Posterior vena cava (tissue), 2 donors: ENCODE results near the gene ZNF518B. TPM values are rescaled to one million over a fixed set of nuclear protein-coding genes. Genes with fewer than 3 reads are reported as not detected.
"Not testable (repeated sequence)": the region's sequence is repeated elsewhere in the genome, so short reads cannot be mapped to it uniquely, and the experiment has no call there.

Source experiments
- DNase-seq: peaks from one replicate; pipeline ENCODE4 v3.0.0-alpha.2; 2020; ENCODE audit warnings: low spot score
- intact Hi-C, 2 donors: fragments of 100-400 bp; cut with DNase I; formaldehyde crosslinking; loops; one replicate each; pipeline versions ENCODE4 v1.14.1 to v1.14.2; 2022 to 2023
- total RNA-seq, 2 donors: library from RNA; stranded (reverse); fragmentation: NEBNext Ultra II Directional; extraction: Animal tissue kit (Norgen Biotek cat#: 25700); gene quantifications; one replicate each; pipeline ENCODE4 v1.2.1, GENCODE V29; 2021
- donor health status: DM: yes; HTN: yes; CAD: no.
- donor health status: DM: yes; HTN: yes; CAD: no.

ZNF518B gene
- total RNA-seq, 2 donors from 2014 or later: 17.8 to 24.6 TPM

DNA sequence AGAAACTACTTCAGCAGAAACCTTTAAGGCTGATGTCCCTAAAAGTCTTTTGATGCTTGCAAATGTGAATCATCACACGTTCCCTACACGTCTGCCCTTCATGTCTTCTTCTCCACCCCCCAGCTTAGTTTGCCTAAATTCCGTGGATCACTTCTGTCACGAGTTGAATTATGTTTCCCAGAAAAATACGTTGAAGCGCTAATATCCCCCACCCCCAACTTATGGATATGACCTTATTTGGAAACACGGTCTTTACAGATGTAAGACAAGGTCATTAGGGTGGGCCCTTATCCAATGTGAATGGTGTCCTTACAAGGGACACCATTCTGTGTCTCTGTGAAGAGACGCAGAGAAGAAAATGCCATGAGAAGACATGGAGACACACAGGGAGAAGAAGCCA is 2.1 kb upstream of the ZNF518B start:
- no peak for DNase-seq
- intact Hi-C loops: no loop called here

- intact Hi-C loops: no loop called here
- DNase-seq: no peak
Observed at GRCh38 chr4:10458177-10458576, 951 bp upstream of the ZNF518B start.

DNA sequence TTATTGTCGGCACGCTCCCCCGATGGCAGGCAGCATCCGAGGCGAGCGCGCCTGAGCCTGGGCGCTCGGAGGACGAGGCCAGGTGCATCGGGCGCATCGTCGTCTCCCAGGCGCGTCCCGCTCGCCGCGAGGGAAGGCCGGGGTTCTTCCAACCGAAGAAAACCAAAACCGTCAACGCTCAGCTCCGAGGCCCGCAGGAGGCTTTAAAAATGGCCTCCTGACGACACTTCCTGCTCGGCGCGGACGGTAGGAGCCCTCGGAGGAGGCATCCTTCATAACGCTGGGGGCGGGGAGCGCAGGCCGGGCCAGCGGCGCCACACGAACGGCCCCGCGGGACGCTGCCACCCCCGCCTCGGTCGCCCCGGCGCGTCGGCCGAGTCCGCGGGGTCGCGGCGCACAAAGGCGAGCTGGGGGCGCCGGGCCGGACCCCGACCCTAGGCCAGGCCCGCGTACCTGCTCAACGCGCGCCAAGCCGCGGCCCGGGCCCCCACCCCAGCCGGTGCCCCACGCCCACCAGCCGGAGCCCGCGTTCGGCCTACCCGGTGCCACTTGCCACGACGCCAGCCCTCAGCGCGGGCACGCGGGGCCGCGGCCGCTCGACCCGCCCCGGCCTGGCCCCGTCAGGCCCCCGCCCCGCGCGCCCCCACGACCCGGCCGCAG is 501 bp downstream of the ZNF518B start:
- DNase-seq: peak; percentile 88
- intact Hi-C loops: no loop called here

DNA sequence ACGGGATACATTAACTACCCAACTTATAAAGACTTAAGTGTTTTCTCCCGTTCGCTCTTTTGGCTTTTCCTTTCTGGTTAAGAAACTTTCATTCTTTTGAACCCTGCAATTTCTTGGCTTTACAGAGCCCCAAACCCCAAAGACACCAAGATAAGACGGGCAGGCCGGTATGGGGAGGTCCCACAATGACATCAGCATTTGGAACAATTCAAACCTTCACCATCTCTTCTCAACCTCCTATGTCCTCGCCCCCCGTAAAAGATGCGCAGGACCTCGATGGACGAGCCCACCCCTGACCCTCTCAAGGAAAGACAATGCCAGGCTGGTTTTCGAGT is 999 bp downstream of the ZNF518B start:
- no peak for DNase-seq
- intact Hi-C loops: no loop called here

DNA sequence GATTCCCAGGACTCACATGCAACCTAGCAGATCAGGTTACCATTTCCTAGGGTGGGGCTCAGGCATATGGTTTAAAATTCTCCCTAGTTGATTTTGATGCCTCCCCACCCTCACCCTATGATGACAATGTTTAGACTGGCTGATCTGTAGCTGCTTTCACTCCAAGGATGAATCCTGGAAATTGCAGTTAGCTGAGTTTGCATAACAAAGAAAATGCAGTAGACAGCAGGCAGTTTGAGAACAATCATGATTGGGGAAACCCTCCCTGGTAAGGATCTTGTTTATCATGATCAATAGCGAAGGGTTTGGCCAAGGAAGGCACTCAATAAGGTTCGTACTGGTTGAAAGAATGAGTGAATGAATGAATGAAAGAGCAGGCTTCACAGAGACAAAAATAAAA is 2.1 kb downstream of the ZNF518B start:
- DNase-seq: no peak
- intact Hi-C loops: no loop called here

GRCh38 chr4:10454726-10455125 is 2.5 kb downstream of the ZNF518B start:
- intact Hi-C loops: no loop called here
- DNase-seq: no peak

GRCh38 chr4:10454121-10454520 is 3.1 kb downstream of the ZNF518B start:
- intact Hi-C loops: no loop called here
- DNase-seq: no peak

- intact Hi-C loops: no loop called here
- DNase-seq: no peak
Observed at GRCh38 chr4:10448991-10449390, 8.2 kb downstream of the ZNF518B start.

DNA sequence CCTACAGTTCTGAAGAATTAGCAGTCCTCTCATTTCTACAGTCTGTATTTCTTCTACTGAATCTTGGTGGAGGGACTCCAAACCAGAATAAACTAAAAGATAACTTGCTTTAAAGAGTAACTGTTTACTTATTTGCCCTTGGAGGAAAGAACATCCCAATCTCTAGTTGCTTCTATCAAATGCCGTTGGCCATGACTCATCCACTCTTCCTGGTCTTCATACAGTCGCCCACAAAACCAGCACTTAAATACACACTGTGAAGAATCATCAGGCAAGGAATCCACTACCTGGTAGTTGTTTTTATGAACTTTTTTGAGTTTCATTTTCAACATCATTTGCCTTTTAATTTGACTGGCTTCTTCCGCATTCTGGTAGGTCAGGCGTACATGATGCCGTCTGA is 14.2 kb downstream of the ZNF518B start:
- intact Hi-C loops: no loop called here
- no peak for DNase-seq

DNA sequence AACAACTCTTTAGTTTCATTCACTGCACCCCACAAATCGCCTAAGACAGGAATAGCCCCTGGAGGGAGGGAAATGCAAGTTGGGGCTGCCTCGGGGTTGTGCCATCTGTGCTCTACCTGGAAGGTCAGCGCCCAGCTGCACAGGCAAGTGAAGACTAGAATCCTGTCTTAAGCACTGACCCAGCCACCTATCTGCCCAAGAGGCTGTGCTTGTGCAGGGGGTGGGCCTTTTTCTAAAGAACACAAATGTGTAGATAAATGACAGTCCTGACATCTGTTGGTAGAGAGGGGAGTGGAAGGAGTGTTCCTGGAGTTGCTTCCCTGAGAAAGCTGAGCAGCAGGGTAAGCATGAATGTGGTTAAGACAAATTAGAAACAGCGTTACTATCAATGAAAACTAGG is 15.7 kb downstream of the ZNF518B start:
- no peak for DNase-seq
- intact Hi-C loops: no loop called here

DNA sequence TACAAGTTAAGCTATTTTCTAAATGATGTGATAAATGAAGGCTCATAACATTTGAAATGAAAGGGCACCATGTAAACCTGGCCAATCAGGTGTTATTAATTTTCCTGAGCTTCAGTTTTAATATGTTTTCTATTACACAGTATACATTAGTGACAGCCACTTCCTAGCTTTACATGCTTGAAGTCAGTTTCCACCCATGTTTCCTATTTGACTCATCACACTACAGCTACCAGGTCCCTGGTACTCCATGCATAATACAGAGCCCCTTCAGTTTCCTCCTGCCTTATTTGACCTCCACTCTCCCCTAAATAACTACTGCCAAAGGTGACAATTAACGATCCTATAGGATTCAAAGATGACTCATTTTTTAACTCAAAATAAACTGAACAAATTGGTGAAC is 18.3 kb downstream of the ZNF518B start:
- intact Hi-C loops: no loop called here
- no peak for DNase-seq

DNA sequence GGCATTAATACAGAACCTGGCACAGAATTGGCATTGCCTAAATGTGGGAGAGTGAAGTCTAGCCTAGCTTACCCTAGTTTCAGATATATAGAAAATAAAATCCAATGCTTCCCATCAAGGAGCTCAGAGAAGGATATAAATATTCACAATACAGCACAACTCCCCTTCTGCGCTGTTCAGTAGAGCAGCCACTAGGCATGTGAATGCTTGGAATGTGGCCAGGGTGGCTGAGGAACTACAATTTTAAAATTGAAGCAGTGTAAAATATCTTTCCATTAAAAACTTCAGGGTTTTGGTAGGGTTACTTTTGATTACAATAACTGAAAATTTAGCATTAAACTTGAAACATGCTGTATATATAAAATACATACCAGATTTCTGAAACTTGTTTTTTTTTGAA is 19.5 kb downstream of the ZNF518B start:
- no peak for DNase-seq
- intact Hi-C loops: no loop called here

GRCh38 chr4:10427680-10428079 is 29.5 kb downstream of the ZNF518B start:
- not testable (repeated sequence) for DNase-seq

GRCh38 chr4:10421344-10422055 is 35.7 kb downstream of the ZNF518B start:
- no peak for DNase-seq
- intact Hi-C loops: no loop called here

More at GRCh38 chr4:10427680-10428079, 29.5 kb downstream of the ZNF518B start:
- intact Hi-C loops: not testable (repeated sequence)

GRCh38 chr4:10417740-10418139 is 39.5 kb downstream of the ZNF518B start:
- no peak for DNase-seq
- intact Hi-C loops: loop anchor here in 1 of 2 donors (2.0 kb wide), 1 partner anchor 655 kb away; no protein-coding TSS in a partner anchor

- DNase-seq: no peak
- intact Hi-C loops: loop anchor here in 1 of 2 donors (2.0 kb wide), 1 partner anchor 654 kb away; no protein-coding TSS in a partner anchor
Observed at GRCh38 chr4:10416441-10416840, 40.8 kb downstream of the ZNF518B start.

GRCh38 chr4:10413177-10413576 is 44.0 kb downstream of the ZNF518B start:
- DNase-seq: no peak
- intact Hi-C loops: no loop called here

- no peak for DNase-seq
- intact Hi-C loops: loop anchor here (10.0 kb wide), 2 partner anchors 241 to 251 kb away; no protein-coding TSS in a partner anchor
Observed at GRCh38 chr4:10405672-10406071, 51.6 kb downstream of the ZNF518B start.

DNA sequence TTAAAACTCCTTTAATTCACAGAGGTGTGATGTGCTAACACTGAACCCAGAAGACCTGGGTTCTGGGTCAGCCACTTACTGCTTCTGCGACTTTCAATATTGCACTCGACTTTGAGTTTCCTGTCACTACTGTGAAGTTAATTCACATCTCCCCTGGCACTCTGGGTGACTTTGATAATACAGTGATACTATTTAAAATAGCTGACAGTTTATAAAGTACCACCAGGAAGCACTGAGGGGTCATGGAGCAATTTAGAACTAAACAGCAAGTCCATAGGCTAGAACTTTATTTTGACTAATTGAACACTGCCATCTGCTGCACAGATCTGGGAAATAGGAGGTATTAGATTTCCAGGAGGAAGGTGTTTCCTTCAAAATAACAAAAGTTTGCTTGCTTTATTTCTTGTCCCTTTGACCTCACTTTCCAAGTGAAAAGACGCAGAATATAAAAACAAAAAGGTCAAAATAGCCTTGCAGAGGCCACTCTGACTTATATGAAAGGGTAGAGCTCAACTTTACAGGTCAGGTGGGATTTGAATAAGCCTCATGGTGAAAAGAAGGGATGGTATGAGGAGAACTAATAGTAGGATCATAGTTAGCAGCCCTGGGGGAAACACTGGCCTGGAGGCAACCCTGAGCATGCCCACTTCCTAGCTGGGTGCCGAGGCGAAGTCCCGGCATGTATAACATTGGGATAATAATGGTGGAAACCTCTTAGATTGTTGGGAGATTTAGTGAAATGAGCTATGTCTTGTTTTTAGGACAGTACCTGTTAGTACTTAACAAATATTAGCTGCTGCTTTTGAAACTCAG is 53.4 kb downstream of the ZNF518B start:
- intact Hi-C loops: loop anchor here (10.0 kb wide), 2 partner anchors 239 to 249 kb away; no protein-coding TSS in a partner anchor
- DNase-seq: no peak

DNA sequence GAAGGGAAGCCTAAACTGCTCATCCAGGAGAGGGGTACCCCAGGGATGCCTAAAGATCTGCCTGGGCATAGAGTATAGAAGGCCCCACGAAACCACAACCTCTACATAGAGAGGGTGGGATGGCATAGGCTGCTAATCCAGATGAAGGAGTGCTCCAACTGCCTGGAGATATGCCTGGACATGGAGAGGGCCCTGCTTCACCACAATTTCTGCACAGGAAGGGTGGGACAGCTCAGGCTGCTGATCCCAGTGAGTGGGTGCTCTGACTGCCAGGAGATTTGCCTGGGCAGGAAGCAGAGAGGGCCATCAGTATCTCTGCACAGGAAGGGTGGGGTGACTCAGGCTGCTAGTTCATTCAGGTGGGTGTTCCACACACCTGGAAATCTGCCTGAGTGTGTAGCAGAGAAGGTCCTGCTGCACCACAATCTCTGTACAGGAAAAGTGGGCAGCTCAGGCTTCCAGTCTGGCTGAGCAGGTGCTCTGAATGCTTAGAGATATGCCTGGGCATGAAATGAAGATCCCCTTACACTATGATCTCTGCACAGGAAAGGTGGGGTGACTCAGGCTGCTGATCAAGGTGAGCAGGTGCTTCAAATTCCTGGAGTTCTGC is 61.1 kb downstream of the ZNF518B start:
- intact Hi-C loops: no loop called here
- DNase-seq: no peak
